GM12878 (cell line): ENCODE measurements around the gene BCAP29. TPM values are rescaled to one million over a fixed set of nuclear protein-coding genes. Genes with fewer than 3 reads are reported as not detected.
A peak's percentile ranks its signal among the peaks of the same experiment; 100 is the strongest.

ENCODE experiments used
- BACH1 ChIP-seq: fragments of 450-650 bp; IDR thresholded peaks from 2 replicates; pipeline ENCODE4 v1.6.1; 2017; ENCODE audit warnings: mild to moderate bottlenecking, borderline replicate concordance
- BMI1 ChIP-seq: fragments of 450-650 bp; IDR thresholded peaks from 2 replicates; pipeline ENCODE4 v1.6.1; 2016; ENCODE audit warnings: mild to moderate bottlenecking, moderate library complexity, borderline replicate concordance
- BRCA1 ChIP-seq: IDR thresholded peaks from 2 replicates; pipeline ENCODE4 v1.6.1; 2011; ENCODE audit warnings: low read depth, low read length, improper control_type of control experiment
- CBFB ChIP-seq: IDR thresholded peaks from 2 replicates; pipeline ENCODE4 v1.6.1; 2016; ENCODE audit warnings: antibody characterized with exemption, low read depth
- CHD2 ChIP-seq: IDR thresholded peaks from 2 replicates; pipeline ENCODE4 v1.6.1; 2011; ENCODE audit warnings: low read depth, low read length, improper control_type of control experiment, borderline replicate concordance
- CREB1 ChIP-seq: IDR thresholded peaks from 2 replicates; pipeline ENCODE4 v1.6.1; 2012; ENCODE audit warnings: low read depth, mild to moderate bottlenecking, inconsistent platforms
- IKZF1 ChIP-seq: fragments of 450-650 bp; conservative IDR thresholded peaks from 2 replicates; pipeline ENCODE4 v1.6.1; 2017; ENCODE audit warnings: antibody characterized with exemption, mild to moderate bottlenecking
- MEF2B ChIP-seq: fragments of 450-650 bp; IDR thresholded peaks from 2 replicates; pipeline ENCODE4 v1.6.1; 2018; ENCODE audit warnings: mild to moderate bottlenecking, moderate library complexity; ENCODE audit not compliant: partially characterized antibody, poor library complexity, severe bottlenecking
- NBN ChIP-seq: fragments of 450-650 bp; IDR thresholded peaks from 2 replicates; pipeline ENCODE4 v1.6.1; 2016
- POLR2AphosphoS2 ChIP-seq: IDR thresholded peaks from 2 replicates; pipeline ENCODE4 v1.6.1; 2011; ENCODE audit warnings: low read depth, mild to moderate bottlenecking, low read length, improper control_type of control experiment, moderate library complexity
- SIN3A ChIP-seq: IDR thresholded peaks from 2 replicates; pipeline ENCODE4 v1.6.1; 2012; ENCODE audit warnings: low read depth, low read length, improper control_type of control experiment
- SP1 ChIP-seq: IDR thresholded peaks from one replicate; pipeline ENCODE4 v1.6.1; 2011; ENCODE audit warnings: low read depth, low read length
- SRF ChIP-seq, 2 experiments: IDR thresholded peaks; 2 replicates each; pipeline ENCODE4 v1.6.1; 2011; ENCODE audit warnings: low read depth in 2 of 2, low read length in 2 of 2, mild to moderate bottlenecking in 1 of 2, moderate library complexity in 1 of 2
- ZNF217 ChIP-seq: fragments of 450-650 bp; IDR thresholded peaks from 2 replicates; pipeline ENCODE4 v1.6.1; 2017; ENCODE audit warnings: antibody characterized with exemption, mild to moderate bottlenecking
- ZZZ3 ChIP-seq: IDR thresholded peaks from 2 replicates; pipeline ENCODE4 v1.6.1; 2011; ENCODE audit warnings: low read depth; ENCODE audit not compliant: control insufficient read depth, insufficient read length
- polyA plus RNA-seq, 11 experiments: library from polyadenylated mRNA; depleted of rRNA in 4 of 11; unstranded in 6 of 11; stranded (reverse) in 5 of 11; fragments of >200 nt; fragmentation: Nextera tagmentation in 4 of 11; fragmentation: Illumina TruSeq in 1 of 11; extraction: Ambion mirVana in 4 of 11; extraction: Trizol in 1 of 11; gene quantifications; 1 replicate in 1 of 11; 2 replicates in 10 of 11; pipeline versions ENCODE4 v1.2.1 to v1.2.3, GENCODE V29; 2011 to 2016; ENCODE audit warnings: inconsistent platforms in 2 of 11, missing spikeins in 2 of 11, low read depth in 1 of 11
- total RNA-seq, 4 experiments: library from RNA; depleted of rRNA in 3 of 4; stranded (reverse); fragments of >200 nt in 3 of 4; fragmentation: Illumina TruSeq in 1 of 4; extraction: Trizol in 1 of 4; gene quantifications; 2 replicates each; pipeline versions ENCODE4 v1.2.1 to v1.2.3, GENCODE V29; 2013 to 2021
- TF ChIP-seq, protein P1 (sequence below): fragments of 450-650 bp; IDR thresholded peaks from 2 replicates; pipeline ENCODE4 v1.6.1; 2017; ENCODE audit warnings: mild to moderate bottlenecking
- TF ChIP-seq, protein P2 (sequence below): IDR thresholded peaks from 2 replicates; pipeline ENCODE4 v1.6.1; 2012; ENCODE audit warnings: low read depth, low read length, improper control_type of control experiment
- TF ChIP-seq, protein P3 (sequence below): IDR thresholded peaks from 2 replicates; pipeline ENCODE4 v1.6.1; 2012; ENCODE audit warnings: low read depth, low read length, improper control_type of control experiment
- TF ChIP-seq, protein P4 (sequence below): fragments of 150-350 bp; IDR thresholded peaks from 2 replicates; pipeline ENCODE4 v1.6.1; 2014; ENCODE audit warnings: mild to moderate bottlenecking, low read depth, low read length
- TF ChIP-seq, protein P5 (sequence below): fragments of 450-650 bp; IDR thresholded peaks from 2 replicates; pipeline ENCODE4 v1.6.1; 2018; ENCODE audit warnings: borderline replicate concordance, mild to moderate bottlenecking; ENCODE audit not compliant: partially characterized antibody
- TF ChIP-seq, protein P6 (sequence below): IDR thresholded peaks from 2 replicates; pipeline ENCODE4 v1.6.1; 2011; ENCODE audit warnings: low read depth, mild to moderate bottlenecking, low read length, moderate library complexity, borderline replicate concordance; ENCODE audit errors: extremely low read depth
- TF ChIP-seq, protein P7 (sequence below): fragments of 450-650 bp; IDR thresholded peaks from 2 replicates; pipeline ENCODE4 v1.6.1; 2017; ENCODE audit warnings: mild to moderate bottlenecking, low read depth, inconsistent platforms; ENCODE audit not compliant: poor library complexity, severe bottlenecking

BCAP29 gene
- total and polyA plus RNA-seq, 10 of the 15 experiments (the other 5 are each of a cell fraction or from before 2014, with no cell fraction given): 26.5 to 58.5 (median 34.8) TPM

DNA sequence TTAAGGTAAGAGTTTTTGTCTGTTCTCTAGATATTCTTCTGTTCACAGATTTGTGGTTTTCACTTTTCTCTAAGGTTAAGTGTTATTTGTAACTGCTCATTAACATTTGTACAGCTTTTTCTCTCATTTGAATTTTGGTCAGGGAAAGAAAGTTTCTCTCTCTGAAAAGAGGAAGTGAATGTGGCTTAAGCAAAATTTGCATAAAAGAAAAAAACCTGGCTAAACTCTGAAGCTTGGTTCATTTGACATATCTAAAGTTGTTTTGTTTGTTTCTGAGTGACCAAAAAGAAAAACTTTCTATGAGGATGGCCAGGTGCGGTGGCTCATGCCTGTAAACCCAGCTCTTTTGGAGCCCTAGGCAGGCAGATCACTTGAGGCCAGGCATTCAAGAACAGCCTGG is 58.5 kb downstream of the BCAP29 start (continued):
- TF ChIP-seq BMI1 (no peak; the same call in 1 of the 2 replicates), MEF2B (peak; percentile 61), SP1 (no peak), SRF (IDR thresholded peaks at IDR 0.05; ENCODE audit: low read depth in 2 of 2, low read length in 2 of 2) (no peak), CBFB (0 out of 2 replicates have a peak, but pooled peaks have one; percentile 53), BACH1 (no peak; the same call in 1 of the 2 replicates), NBN (no peak), ZNF217 (peak; percentile 92; the same call in 1 of the 2 replicates), SIN3A (no peak), BRCA1 (no peak), POLR2AphosphoS2 (no peak), ZZZ3 (no peak), CHD2 (no peak), IKZF1 (no peak; the same call in 1 of the 2 replicates), CREB1 (no peak)
- TF ChIP-seq, protein P1, sequence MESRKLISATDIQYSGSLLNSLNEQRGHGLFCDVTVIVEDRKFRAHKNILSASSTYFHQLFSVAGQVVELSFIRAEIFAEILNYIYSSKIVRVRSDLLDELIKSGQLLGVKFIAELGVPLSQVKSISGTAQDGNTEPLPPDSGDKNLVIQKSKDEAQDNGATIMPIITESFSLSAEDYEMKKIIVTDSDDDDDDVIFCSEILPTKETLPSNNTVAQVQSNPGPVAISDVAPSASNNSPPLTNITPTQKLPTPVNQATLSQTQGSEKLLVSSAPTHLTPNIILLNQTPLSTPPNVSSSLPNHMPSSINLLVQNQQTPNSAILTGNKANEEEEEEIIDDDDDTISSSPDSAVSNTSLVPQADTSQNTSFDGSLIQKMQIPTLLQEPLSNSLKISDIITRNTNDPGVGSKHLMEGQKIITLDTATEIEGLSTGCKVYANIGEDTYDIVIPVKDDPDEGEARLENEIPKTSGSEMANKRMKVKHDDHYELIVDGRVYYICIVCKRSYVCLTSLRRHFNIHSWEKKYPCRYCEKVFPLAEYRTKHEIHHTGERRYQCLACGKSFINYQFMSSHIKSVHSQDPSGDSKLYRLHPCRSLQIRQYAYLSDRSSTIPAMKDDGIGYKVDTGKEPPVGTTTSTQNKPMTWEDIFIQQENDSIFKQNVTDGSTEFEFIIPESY: no peak
- TF ChIP-seq, protein P2, sequence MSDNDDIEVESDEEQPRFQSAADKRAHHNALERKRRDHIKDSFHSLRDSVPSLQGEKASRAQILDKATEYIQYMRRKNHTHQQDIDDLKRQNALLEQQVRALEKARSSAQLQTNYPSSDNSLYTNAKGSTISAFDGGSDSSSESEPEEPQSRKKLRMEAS: no peak
- TF ChIP-seq, protein P3, sequence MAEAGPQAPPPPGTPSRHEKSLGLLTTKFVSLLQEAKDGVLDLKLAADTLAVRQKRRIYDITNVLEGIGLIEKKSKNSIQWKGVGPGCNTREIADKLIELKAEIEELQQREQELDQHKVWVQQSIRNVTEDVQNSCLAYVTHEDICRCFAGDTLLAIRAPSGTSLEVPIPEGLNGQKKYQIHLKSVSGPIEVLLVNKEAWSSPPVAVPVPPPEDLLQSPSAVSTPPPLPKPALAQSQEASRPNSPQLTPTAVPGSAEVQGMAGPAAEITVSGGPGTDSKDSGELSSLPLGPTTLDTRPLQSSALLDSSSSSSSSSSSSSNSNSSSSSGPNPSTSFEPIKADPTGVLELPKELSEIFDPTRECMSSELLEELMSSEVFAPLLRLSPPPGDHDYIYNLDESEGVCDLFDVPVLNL: no peak
- TF ChIP-seq, protein P4, sequence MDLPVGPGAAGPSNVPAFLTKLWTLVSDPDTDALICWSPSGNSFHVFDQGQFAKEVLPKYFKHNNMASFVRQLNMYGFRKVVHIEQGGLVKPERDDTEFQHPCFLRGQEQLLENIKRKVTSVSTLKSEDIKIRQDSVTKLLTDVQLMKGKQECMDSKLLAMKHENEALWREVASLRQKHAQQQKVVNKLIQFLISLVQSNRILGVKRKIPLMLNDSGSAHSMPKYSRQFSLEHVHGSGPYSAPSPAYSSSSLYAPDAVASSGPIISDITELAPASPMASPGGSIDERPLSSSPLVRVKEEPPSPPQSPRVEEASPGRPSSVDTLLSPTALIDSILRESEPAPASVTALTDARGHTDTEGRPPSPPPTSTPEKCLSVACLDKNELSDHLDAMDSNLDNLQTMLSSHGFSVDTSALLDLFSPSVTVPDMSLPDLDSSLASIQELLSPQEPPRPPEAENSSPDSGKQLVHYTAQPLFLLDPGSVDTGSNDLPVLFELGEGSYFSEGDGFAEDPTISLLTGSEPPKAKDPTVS: no peak
- TF ChIP-seq, protein P5, sequence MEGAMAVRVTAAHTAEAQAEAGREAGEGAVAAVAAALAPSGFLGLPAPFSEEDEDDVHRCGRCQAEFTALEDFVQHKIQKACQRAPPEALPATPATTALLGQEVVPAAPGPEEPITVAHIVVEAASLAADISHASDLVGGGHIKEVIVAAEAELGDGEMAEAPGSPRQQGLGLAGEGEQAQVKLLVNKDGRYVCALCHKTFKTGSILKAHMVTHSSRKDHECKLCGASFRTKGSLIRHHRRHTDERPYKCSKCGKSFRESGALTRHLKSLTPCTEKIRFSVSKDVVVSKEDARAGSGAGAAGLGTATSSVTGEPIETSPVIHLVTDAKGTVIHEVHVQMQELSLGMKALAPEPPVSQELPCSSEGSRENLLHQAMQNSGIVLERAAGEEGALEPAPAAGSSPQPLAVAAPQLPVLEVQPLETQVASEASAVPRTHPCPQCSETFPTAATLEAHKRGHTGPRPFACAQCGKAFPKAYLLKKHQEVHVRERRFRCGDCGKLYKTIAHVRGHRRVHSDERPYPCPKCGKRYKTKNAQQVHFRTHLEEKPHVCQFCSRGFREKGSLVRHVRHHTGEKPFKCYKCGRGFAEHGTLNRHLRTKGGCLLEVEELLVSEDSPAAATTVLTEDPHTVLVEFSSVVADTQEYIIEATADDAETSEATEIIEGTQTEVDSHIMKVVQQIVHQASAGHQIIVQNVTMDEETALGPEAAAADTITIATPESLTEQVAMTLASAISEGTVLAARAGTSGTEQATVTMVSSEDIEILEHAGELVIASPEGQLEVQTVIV: no peak
- TF ChIP-seq, protein P6, sequence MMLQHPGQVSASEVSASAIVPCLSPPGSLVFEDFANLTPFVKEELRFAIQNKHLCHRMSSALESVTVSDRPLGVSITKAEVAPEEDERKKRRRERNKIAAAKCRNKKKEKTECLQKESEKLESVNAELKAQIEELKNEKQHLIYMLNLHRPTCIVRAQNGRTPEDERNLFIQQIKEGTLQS: no peak
- TF ChIP-seq, protein P7, sequence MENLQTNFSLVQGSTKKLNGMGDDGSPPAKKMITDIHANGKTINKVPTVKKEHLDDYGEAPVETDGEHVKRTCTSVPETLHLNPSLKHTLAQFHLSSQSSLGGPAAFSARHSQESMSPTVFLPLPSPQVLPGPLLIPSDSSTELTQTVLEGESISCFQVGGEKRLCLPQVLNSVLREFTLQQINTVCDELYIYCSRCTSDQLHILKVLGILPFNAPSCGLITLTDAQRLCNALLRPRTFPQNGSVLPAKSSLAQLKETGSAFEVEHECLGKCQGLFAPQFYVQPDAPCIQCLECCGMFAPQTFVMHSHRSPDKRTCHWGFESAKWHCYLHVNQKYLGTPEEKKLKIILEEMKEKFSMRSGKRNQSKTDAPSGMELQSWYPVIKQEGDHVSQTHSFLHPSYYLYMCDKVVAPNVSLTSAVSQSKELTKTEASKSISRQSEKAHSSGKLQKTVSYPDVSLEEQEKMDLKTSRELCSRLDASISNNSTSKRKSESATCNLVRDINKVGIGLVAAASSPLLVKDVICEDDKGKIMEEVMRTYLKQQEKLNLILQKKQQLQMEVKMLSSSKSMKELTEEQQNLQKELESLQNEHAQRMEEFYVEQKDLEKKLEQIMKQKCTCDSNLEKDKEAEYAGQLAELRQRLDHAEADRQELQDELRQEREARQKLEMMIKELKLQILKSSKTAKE: peak; percentile 71
